ENCODE results near the gene BUD23. TPM values are rescaled to one million over a fixed set of nuclear protein-coding genes. Genes with fewer than 3 reads are reported as not detected.

Gene BUD23
- total RNA-seq, 6 donors from 2014 or later: 19.9 to 52.3 (median 48.8) TPM

- Histone ChIP-seq H3K4me3 (no peak overlapping the region), H3K27ac (no peak overlapping the region)
- ATAC-seq (ENCODE audit: low FRiP score in 2 of 2): no peak
Measured at GRCh38 chr7:73705551-73705920, 22.1 kb downstream of the BUD23 start.

GRCh38 chr7:73706126-73707044, 23.0 kb downstream of the BUD23 start:
- 72 to 81% methylated on average over 20 to 21 of the region's 25 CpGs for WGBS, 2 donors

More at GRCh38 chr7:73705551-73705920, 22.1 kb downstream of the BUD23 start:
- peaks cover 0 to 7% (median 3%) of the 10 kb centered on the region in 4 donors for H3K36me3 ChIP-seq
- no peak for DNase-seq
- peaks cover 0 to 23% (median 15%) of the 10 kb centered on the region in 4 donors for H3K4me1 ChIP-seq
- H3K27me3 ChIP-seq: no peaks in the 10 kb centered on the region
- WGBS, 2 donors: 89 to 92% methylated on average over 8 to 10 of the region's 10 CpGs
- no peak for TF ChIP-seq CTCF (IDR thresholded peaks at IDR 0.05)
- TF ChIP-seq POLR2A (IDR thresholded peaks at IDR 0.05): no peak
- TF ChIP-seq EP300 (IDR thresholded peaks at IDR 0.05): no peak
- TF ChIP-seq POLR2AphosphoS5 (IDR thresholded peaks at IDR 0.05): no peak
- H3K9me3 ChIP-seq: no peaks in the 10 kb centered on the region

GRCh38 chr7:73707045-73707631, 23.7 kb downstream of the BUD23 start:
- Histone ChIP-seq H3K27me3 (no peaks in the 10 kb centered on the region), H3K4me3 (no peak overlapping the region), H3K4me1 (peaks cover 0 to 23% (median 15%) of the 10 kb centered on the region in 4 donors), H3K27ac (no peak overlapping the region), H3K9me3 (no peaks in the 10 kb centered on the region), H3K36me3 (peaks cover 0 to 7% (median 0%) of the 10 kb centered on the region in 4 donors)
- peak in 1 of 2 donors; percentile 34 for ATAC-seq (ENCODE audit: low FRiP score in 2 of 2)
- 75 to 77% methylated on average over 13 of the region's 15 CpGs for WGBS, 2 donors
- DNase-seq: peak; percentile 42 to 88
- TF ChIP-seq POLR2A (IDR thresholded peaks at IDR 0.05) (no peak), CTCF (IDR thresholded peaks at IDR 0.05) (no peak), EP300 (IDR thresholded peaks at IDR 0.05) (no peak), POLR2AphosphoS5 (IDR thresholded peaks at IDR 0.05) (no peak)

More at GRCh38 chr7:73706126-73707044, 23.0 kb downstream of the BUD23 start:
- Histone ChIP-seq H3K27ac (no peak overlapping the region), H3K9me3 (no peaks in the 10 kb centered on the region), H3K36me3 (peaks cover 0 to 7% (median 0%) of the 10 kb centered on the region in 4 donors), H3K4me1 (peaks cover 0 to 23% (median 15%) of the 10 kb centered on the region in 4 donors), H3K4me3 (no peak overlapping the region), H3K27me3 (no peaks in the 10 kb centered on the region)
- DNase-seq (no peak), ATAC-seq (ENCODE audit: low FRiP score in 2 of 2) (no peak)
- TF ChIP-seq POLR2A (IDR thresholded peaks at IDR 0.05) (no peak), EP300 (IDR thresholded peaks at IDR 0.05) (no peak), CTCF (IDR thresholded peaks at IDR 0.05) (no peak), POLR2AphosphoS5 (IDR thresholded peaks at IDR 0.05) (no peak)

GRCh38 chr7:73708961-73709549, 25.7 kb downstream of the BUD23 start:
- no peaks in the 10 kb centered on the region for H3K36me3 ChIP-seq
- no peak overlapping the region for H3K27ac ChIP-seq
- WGBS, 2 donors: 93 to 94% methylated on average over 11 to 16 of the region's 16 CpGs
- TF ChIP-seq POLR2A (IDR thresholded peaks at IDR 0.05): no peak
- TF ChIP-seq CTCF (IDR thresholded peaks at IDR 0.05): no peak
- TF ChIP-seq POLR2AphosphoS5 (IDR thresholded peaks at IDR 0.05): no peak
- no peak for TF ChIP-seq EP300 (IDR thresholded peaks at IDR 0.05)
- no peak for ATAC-seq (ENCODE audit: low FRiP score in 2 of 2)
- no peaks in the 10 kb centered on the region for H3K9me3 ChIP-seq
- no peak for DNase-seq
- no peak overlapping the region for H3K4me3 ChIP-seq
- peaks cover 0 to 16% (median 8%) of the 10 kb centered on the region in 4 donors for H3K4me1 ChIP-seq
- H3K27me3 ChIP-seq: no peaks in the 10 kb centered on the region

Data from upper lobe of left lung (tissue), 6 donors.